Endodermal cell (in vitro differentiated cells): Measurements from ENCODE around the gene MIER2. TPM values are rescaled to one million over a fixed set of nuclear protein-coding genes. Genes with fewer than 3 reads are reported as not detected.

Experiments
- DNase-seq: peaks from one replicate; pipeline ENCODE4 v3.0.0-alpha.2; 2017
- H3K27ac ChIP-seq: 2 replicates; pipeline ENCODE4 v1.5.1; 2013; ENCODE audit warnings: mild to moderate bottlenecking, low read depth, low read length, moderate library complexity
- H3K27me3 ChIP-seq: 2 replicates; pipeline ENCODE4 v1.6.1; 2013; ENCODE audit warnings: mild to moderate bottlenecking, low read length, moderate library complexity; ENCODE audit not compliant: insufficient read depth, control insufficient read depth, poor library complexity, severe bottlenecking
- H3K36me3 ChIP-seq: 2 replicates; pipeline ENCODE4 v1.7.0; 2013; ENCODE audit warnings: mild to moderate bottlenecking, low read length, moderate library complexity; ENCODE audit not compliant: control insufficient read depth, insufficient read depth
- H3K4me1 ChIP-seq: one replicate; pipeline ENCODE4 v1.7.0; 2013; ENCODE audit warnings: low read length; ENCODE audit not compliant: control insufficient read depth, insufficient read depth
- H3K4me3 ChIP-seq: 2 replicates; pipeline ENCODE4 v1.5.1; 2013; ENCODE audit warnings: mild to moderate bottlenecking, low read length, moderate library complexity
- H3K9ac ChIP-seq: 2 replicates; pipeline ENCODE4 v1.6.1; 2013; ENCODE audit warnings: mild to moderate bottlenecking, low read length, moderate library complexity; ENCODE audit not compliant: poor library complexity, severe bottlenecking; ENCODE audit errors: extremely low read depth
- H3K9me3 ChIP-seq: 2 replicates; pipeline ENCODE4 v1.6.1; 2013; ENCODE audit warnings: mild to moderate bottlenecking, low read length, moderate library complexity; ENCODE audit not compliant: control insufficient read depth
- H3K27ac Mint-ChIP-seq: 2 replicates; pipeline ENCODE4 v1.8.0; 2020; ENCODE audit warnings: mixed read lengths
- H3K27me3 Mint-ChIP-seq: 2 replicates; pipeline ENCODE4 v1.8.0; 2021; ENCODE audit warnings: mild to moderate bottlenecking, mixed read lengths; ENCODE audit not compliant: insufficient read depth
- H3K36me3 Mint-ChIP-seq: 2 replicates; pipeline ENCODE4 v1.8.0; 2020; ENCODE audit warnings: low read depth, mixed read lengths
- H3K4me1 Mint-ChIP-seq: 2 replicates; pipeline ENCODE4 v1.8.0; 2020; ENCODE audit warnings: mixed read lengths
- H3K4me3 Mint-ChIP-seq: 2 replicates; pipeline ENCODE4 v1.8.0; 2020; ENCODE audit warnings: mild to moderate bottlenecking, moderate library complexity, mixed read lengths
- H3K9me3 Mint-ChIP-seq: 2 replicates; pipeline ENCODE4 v1.8.0; 2020; ENCODE audit warnings: mild to moderate bottlenecking, mixed read lengths
- WGBS, 2 experiments: methylation state at CpG; one replicate each; pipeline versions ENCODE4 v1.1.5 to v1.1.7; 2013; ENCODE audit warnings: missing lambda C conversion rate in 2 of 2, mixed read lengths in 1 of 2; ENCODE audit not compliant: insufficient coverage in 1 of 2, insufficient read length in 1 of 2; 5-methylcytosine and 5-hydroxymethylcytosine counted together
- total RNA-seq, 2 donors: library from RNA; stranded (reverse); fragmentation: NEBNext Ultra II Directional in 1 of 2; extraction: Animal tissue kit (Norgen Biotek cat#: 25700) in 1 of 2; gene quantifications; 2 replicates in 1 of 2; 3 replicates in 1 of 2; pipeline ENCODE4 v1.2.1, GENCODE V29; 2021
- TF ChIP-seq, protein P1 (sequence below): fragments of 200-600 bp; sonication (generic); conservative IDR thresholded peaks from 2 replicates; pipeline ENCODE4 v1.5.0; 2021; ENCODE audit warnings: antibody characterized with exemption, mild to moderate bottlenecking

MIER2 gene
- total RNA-seq, 2 donors from 2014 or later: 50.5 to 51.3 TPM

DNA sequence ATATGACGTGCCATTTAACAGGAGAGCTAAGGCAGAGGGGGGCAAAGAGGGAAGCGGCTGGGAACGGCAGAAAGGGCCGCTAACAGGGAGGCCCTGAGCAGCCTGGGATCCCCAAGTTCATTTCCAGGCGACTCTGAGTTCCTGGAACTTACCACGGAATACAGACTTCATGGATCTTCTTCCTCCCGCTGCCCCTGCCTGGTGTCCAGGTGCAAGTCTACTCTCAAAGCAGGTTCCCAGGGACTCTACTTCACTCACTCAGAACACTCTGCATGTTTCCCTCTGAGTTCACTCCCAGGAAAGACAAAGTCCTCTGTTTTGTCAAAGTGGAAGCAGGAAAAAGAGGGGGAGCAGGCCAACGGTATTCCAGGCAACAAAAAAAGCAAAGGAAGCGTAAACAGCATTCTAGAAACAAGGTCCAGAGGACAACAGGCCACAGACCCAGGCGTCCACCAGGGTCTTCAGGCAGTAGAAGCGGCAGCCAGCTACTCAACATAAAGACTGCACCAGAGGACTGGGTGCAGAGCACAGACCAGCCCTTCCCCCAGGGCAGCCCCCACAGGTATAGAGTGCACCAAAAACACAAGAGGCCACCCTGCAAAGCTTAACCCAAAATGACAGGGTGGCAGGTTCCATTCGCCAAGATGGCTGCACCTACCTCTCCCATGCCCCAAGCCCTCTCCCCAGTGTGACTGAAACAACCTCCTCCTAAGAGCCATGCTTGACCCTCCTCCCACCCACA lies 3.0 kb downstream of the MIER2 start:
- peaks cover 18% of the 10 kb centered on the region for H3K27me3 Mint-ChIP-seq
- peak overlapping the region; percentile 39 for H3K27ac Mint-ChIP-seq

DNA sequence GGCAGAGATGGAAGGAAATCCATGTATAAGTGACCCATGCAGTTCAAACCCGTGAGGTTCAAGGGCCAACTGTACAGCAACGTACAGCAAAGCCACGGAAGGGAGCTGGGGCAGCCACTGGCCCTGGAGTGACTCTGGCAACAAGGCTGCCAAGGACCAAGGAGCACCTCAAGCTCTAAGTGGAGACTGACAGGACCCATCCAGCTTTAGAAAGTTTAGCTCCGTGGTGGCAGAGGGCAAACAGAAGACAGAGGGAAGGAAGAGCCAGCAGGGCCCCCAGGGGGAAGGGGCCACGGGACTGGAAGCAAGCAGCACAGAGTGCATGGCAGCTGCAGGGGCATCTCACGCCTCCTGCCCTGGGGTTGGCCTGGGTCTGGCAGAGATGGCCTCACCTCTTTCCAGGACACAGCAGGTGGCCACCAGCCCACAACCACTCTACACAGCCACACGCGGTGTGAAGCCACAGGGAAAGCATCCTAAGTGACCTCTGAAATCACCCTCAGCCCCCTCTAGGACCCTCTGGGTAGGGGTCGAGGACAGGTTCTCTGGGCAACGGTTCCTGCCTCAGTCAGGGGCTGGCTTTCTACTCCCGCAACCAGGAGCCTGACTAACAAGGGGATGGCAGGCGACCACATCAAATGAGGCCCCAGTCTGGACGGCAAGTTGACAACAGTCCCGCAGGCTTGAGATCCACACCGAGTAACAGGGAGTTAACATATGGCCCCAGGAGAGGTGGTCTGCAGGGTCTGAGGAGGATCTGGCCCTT lies 3.8 kb downstream of the MIER2 start:
- no peak for DNase-seq
- peak overlapping the region; percentile 99 for H3K4me3 ChIP-seq
- no peaks in the 10 kb centered on the region for H3K4me1 ChIP-seq
- H3K9ac ChIP-seq: no peak overlapping the region
- no peaks in the 10 kb centered on the region for H3K27me3 ChIP-seq
- H3K27ac ChIP-seq: no peak overlapping the region
- WGBS, 2 experiments: 91 to 97% methylated on average over 10 to 15 of the region's 15 CpGs
- H3K36me3 ChIP-seq: peaks cover 35% of the 10 kb centered on the region
- H3K36me3 Mint-ChIP-seq: peaks cover 56% of the 10 kb centered on the region
- peaks cover 2% of the 10 kb centered on the region for H3K9me3 Mint-ChIP-seq
- H3K27ac Mint-ChIP-seq: peak overlapping the region; percentile 39
- peaks cover 27% of the 10 kb centered on the region for H3K4me1 Mint-ChIP-seq
- H3K9me3 ChIP-seq: no peaks in the 10 kb centered on the region
- TF ChIP-seq, protein P1, sequence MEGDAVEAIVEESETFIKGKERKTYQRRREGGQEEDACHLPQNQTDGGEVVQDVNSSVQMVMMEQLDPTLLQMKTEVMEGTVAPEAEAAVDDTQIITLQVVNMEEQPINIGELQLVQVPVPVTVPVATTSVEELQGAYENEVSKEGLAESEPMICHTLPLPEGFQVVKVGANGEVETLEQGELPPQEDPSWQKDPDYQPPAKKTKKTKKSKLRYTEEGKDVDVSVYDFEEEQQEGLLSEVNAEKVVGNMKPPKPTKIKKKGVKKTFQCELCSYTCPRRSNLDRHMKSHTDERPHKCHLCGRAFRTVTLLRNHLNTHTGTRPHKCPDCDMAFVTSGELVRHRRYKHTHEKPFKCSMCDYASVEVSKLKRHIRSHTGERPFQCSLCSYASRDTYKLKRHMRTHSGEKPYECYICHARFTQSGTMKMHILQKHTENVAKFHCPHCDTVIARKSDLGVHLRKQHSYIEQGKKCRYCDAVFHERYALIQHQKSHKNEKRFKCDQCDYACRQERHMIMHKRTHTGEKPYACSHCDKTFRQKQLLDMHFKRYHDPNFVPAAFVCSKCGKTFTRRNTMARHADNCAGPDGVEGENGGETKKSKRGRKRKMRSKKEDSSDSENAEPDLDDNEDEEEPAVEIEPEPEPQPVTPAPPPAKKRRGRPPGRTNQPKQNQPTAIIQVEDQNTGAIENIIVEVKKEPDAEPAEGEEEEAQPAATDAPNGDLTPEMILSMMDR: no peak
- H3K27me3 Mint-ChIP-seq: peaks cover 10% of the 10 kb centered on the region
- peak overlapping the region; percentile 19 for H3K4me3 Mint-ChIP-seq

More for the DNA sequence above, 3.0 kb downstream of the MIER2 start:
- H3K36me3 ChIP-seq: peaks cover 35% of the 10 kb centered on the region
- no peak overlapping the region for H3K27ac ChIP-seq
- H3K9ac ChIP-seq: no peak overlapping the region
- H3K9me3 ChIP-seq: no peaks in the 10 kb centered on the region
- H3K27me3 ChIP-seq: no peaks in the 10 kb centered on the region
- Mint-ChIP-seq H3K9me3 (peaks cover 2% of the 10 kb centered on the region), H3K4me3 (peak overlapping the region; percentile 19), H3K36me3 (peaks cover 52% of the 10 kb centered on the region), H3K4me1 (peaks cover 27% of the 10 kb centered on the region)
- 89 to 91% methylated on average over 6 to 12 of the region's 12 CpGs for WGBS, 2 experiments
- H3K4me3 ChIP-seq: peak overlapping the region; percentile 99
- TF ChIP-seq, protein P1: no peak
- H3K4me1 ChIP-seq: no peaks in the 10 kb centered on the region
- no peak for DNase-seq

DNA sequence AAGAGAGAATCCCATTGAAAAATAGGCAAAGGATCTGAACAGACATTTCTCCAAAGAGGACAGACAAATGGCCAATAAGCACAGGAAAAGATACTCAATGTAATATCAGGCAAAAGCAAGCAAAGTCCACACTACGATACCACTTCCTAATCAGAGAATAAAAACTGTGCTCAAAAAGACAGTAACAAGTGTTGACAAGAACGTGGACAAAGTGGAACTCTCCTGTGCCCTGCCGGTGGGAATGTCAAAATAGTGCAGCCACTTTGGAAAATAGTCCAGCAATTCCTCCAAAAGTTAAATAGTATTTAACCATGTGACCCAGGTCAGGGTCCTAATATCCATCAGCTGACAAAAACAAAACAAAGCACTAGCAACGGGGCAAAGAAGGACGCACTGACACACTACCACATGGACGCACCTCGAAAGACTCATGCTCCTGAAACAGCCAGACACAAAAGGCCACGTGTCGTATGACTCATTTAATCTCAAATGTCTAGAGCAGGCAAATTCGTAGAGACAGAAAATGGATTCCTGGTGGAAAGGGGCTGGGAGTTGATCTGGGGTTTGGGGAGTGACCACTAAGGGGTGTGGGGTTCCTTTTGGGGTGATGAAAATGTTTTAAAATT lies 5.2 kb downstream of the MIER2 start:
- DNase-seq: no peak
- peaks cover 39% of the 10 kb centered on the region for H3K36me3 ChIP-seq
- no peak overlapping the region for H3K9ac ChIP-seq
- H3K27me3 ChIP-seq: no peaks in the 10 kb centered on the region
- Mint-ChIP-seq H3K36me3 (peaks cover 62% of the 10 kb centered on the region), H3K4me1 (peaks cover 27% of the 10 kb centered on the region), H3K4me3 (no peak overlapping the region), H3K27me3 (no peaks in the 10 kb centered on the region), H3K27ac (no peak overlapping the region), H3K9me3 (peaks cover 2% of the 10 kb centered on the region)
- TF ChIP-seq, protein P1: no peak
- no peaks in the 10 kb centered on the region for H3K9me3 ChIP-seq
- no peak overlapping the region for H3K27ac ChIP-seq
- WGBS, 2 experiments: 88 to 89% methylated on average over 8 to 10 of the region's 10 CpGs
- no peaks in the 10 kb centered on the region for H3K4me1 ChIP-seq
- H3K4me3 ChIP-seq: no peak overlapping the region
